ENCODE measurements around the gene KLHL40. TPM values are rescaled to one million over a fixed set of nuclear protein-coding genes. Genes with fewer than 3 reads are reported as not detected.

The KLHL40 gene
- total RNA-seq, 1 experiment from 2014 or later = not detected

DNA sequence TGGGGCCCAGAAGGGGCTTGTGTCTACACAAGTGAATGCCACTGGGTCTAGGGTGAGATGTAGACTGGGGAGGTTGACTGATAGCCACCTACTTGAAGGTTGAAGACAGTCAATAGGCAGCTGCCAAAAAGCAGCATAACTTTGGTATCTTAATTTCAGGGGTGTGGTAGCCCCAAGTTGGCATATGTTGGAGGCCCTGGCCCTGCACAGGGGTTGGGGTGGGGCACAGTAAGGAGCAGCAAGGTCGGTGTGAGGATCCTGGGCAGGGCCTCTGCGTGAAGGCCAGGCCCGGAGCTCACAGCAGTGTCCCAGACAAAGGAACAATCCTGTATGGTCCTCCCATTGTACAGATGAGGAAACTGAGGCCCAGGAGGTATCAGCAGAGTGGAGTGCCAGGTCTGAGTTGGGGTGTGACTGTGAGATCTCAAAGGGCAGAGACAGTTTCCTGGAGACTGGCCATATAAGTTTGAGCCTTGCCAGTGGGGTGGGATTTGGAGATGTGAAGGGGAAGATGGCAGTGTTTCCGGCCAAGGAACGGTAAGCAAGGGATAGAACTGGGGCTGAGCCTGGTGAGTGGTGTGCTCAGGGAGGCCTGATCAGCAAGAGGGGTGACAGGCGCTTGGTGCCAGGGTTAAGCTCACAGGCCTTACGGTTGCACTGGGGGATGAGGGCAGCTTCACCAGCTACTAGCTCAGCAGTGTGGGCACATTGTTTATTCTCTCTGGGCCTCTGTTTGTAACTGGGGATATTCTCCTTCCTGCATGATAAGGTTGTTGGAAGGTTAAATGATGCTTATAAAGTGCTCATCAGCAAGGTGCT lies 1.7 kb downstream of the KLHL40 start:
- no TSS peak for BruUV-seq (replicated peaks)

DNA sequence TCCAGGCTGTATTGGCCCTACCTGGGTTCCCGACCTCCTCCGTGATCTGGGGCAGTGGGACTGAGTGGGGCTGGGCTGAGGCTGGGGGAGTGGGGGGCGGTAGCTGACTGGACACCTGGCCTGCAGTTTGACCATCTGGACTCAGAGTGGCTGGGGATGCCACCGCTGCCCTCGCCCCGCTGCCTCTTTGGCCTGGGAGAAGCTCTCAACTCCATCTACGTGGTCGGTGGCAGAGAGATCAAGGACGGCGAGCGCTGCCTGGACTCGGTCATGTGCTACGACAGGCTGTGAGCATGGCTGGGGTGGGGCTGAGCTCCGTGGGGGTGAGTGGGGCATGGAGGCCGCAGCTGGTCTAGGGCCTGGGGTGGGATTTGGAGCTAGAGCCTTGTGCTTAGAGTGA lies 2.7 kb downstream of the KLHL40 start:
- TF ChIP-seq SIN3A (IDR thresholded peaks at IDR 0.05; ENCODE audit: borderline replicate concordance, insufficient read depth, low read depth, low read length) = no peak
- TF ChIP-seq POLR2AphosphoS5 (IDR thresholded peaks at IDR 0.05; ENCODE audit: low read depth, low read length) = no peak
- POLR2A ChIA-PET = no interaction called here
- no peak for ATAC-seq
- intact Hi-C loops (cut with micrococcal nuclease; ENCODE audit: unreplicated experiment) (no loop called here), in situ Hi-C loops (cut with HindIII; ENCODE audit: low pct_unique_long_range_greater_than_20kb, low sequenced_read_pairs) (no loop called here)
- Histone ChIP-seq H3K4me1 (ENCODE audit: control insufficient read depth, insufficient read depth, low read length) (no peaks in the 10 kb centered on the region), H3K4me3 (ENCODE audit: low read depth in 2 of 2, low read length in 2 of 2) (no peak overlapping the region), H3K36me3 (ENCODE audit: control insufficient read depth, insufficient read depth, low read length) (no peaks in the 10 kb centered on the region), H3K9me3 (ENCODE audit: control insufficient read depth, insufficient read depth, low read depth, low read length) (no peaks in the 10 kb centered on the region), H3K27me3 (ENCODE audit: control insufficient read depth, insufficient read depth, low read length) (no peaks in the 10 kb centered on the region), H3K27ac (ENCODE audit: low read length) (no peak overlapping the region)
- DNase-seq (ENCODE audit: low read depth, low spot score) = no peak
- BruUV-seq (replicated peaks) = no TSS peak
- CTCF ChIA-PET = no interaction called here

More for the DNA sequence above, 1.7 kb downstream of the KLHL40 start:
- no peaks in the 10 kb centered on the region for H3K4me1 ChIP-seq (ENCODE audit: control insufficient read depth, insufficient read depth, low read length)
- H3K36me3 ChIP-seq (ENCODE audit: control insufficient read depth, insufficient read depth, low read length) = no peaks in the 10 kb centered on the region
- ChIA-PET CTCF (no interaction called here), POLR2A (no interaction called here)
- H3K27me3 ChIP-seq (ENCODE audit: control insufficient read depth, insufficient read depth, low read length) = no peaks in the 10 kb centered on the region
- ATAC-seq (no peak), DNase-seq (ENCODE audit: low read depth, low spot score) (no peak)
- in situ Hi-C loops (cut with HindIII; ENCODE audit: low pct_unique_long_range_greater_than_20kb, low sequenced_read_pairs) (no loop called here), intact Hi-C loops (cut with micrococcal nuclease; ENCODE audit: unreplicated experiment) (no loop called here)
- H3K27ac ChIP-seq (ENCODE audit: low read length) = no peak overlapping the region
- TF ChIP-seq SIN3A (IDR thresholded peaks at IDR 0.05; ENCODE audit: borderline replicate concordance, insufficient read depth, low read depth, low read length) = no peak
- TF ChIP-seq, protein P1, sequence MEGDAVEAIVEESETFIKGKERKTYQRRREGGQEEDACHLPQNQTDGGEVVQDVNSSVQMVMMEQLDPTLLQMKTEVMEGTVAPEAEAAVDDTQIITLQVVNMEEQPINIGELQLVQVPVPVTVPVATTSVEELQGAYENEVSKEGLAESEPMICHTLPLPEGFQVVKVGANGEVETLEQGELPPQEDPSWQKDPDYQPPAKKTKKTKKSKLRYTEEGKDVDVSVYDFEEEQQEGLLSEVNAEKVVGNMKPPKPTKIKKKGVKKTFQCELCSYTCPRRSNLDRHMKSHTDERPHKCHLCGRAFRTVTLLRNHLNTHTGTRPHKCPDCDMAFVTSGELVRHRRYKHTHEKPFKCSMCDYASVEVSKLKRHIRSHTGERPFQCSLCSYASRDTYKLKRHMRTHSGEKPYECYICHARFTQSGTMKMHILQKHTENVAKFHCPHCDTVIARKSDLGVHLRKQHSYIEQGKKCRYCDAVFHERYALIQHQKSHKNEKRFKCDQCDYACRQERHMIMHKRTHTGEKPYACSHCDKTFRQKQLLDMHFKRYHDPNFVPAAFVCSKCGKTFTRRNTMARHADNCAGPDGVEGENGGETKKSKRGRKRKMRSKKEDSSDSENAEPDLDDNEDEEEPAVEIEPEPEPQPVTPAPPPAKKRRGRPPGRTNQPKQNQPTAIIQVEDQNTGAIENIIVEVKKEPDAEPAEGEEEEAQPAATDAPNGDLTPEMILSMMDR (IDR thresholded peaks at IDR 0.05) = no peak
- no peak for TF ChIP-seq TCF7L2 (IDR thresholded peaks at IDR 0.05; ENCODE audit: low read depth, low read length)
- TF ChIP-seq, protein P2, sequence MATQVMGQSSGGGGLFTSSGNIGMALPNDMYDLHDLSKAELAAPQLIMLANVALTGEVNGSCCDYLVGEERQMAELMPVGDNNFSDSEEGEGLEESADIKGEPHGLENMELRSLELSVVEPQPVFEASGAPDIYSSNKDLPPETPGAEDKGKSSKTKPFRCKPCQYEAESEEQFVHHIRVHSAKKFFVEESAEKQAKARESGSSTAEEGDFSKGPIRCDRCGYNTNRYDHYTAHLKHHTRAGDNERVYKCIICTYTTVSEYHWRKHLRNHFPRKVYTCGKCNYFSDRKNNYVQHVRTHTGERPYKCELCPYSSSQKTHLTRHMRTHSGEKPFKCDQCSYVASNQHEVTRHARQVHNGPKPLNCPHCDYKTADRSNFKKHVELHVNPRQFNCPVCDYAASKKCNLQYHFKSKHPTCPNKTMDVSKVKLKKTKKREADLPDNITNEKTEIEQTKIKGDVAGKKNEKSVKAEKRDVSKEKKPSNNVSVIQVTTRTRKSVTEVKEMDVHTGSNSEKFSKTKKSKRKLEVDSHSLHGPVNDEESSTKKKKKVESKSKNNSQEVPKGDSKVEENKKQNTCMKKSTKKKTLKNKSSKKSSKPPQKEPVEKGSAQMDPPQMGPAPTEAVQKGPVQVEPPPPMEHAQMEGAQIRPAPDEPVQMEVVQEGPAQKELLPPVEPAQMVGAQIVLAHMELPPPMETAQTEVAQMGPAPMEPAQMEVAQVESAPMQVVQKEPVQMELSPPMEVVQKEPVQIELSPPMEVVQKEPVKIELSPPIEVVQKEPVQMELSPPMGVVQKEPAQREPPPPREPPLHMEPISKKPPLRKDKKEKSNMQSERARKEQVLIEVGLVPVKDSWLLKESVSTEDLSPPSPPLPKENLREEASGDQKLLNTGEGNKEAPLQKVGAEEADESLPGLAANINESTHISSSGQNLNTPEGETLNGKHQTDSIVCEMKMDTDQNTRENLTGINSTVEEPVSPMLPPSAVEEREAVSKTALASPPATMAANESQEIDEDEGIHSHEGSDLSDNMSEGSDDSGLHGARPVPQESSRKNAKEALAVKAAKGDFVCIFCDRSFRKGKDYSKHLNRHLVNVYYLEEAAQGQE (IDR thresholded peaks at IDR 0.05; ENCODE audit: insufficient read depth in 1 of 2, low read depth in 2 of 2, low read length in 1 of 2) = no peak
- no peak for TF ChIP-seq POLR2AphosphoS5 (IDR thresholded peaks at IDR 0.05; ENCODE audit: low read depth, low read length)
- no peaks in the 10 kb centered on the region for H3K9me3 ChIP-seq (ENCODE audit: control insufficient read depth, insufficient read depth, low read depth, low read length)
- H3K4me3 ChIP-seq (ENCODE audit: low read depth in 2 of 2, low read length in 2 of 2) = no peak overlapping the region

Data from Panc1 (cell line).